Astrocyte (in vitro differentiated cells and primary cell): ENCODE measurements around the gene LEMD1. TPM values are rescaled to one million over a fixed set of nuclear protein-coding genes. Genes with fewer than 3 reads are reported as not detected.

Experiments
- DNase-seq: peaks from one replicate; pipeline ENCODE4 v3.0.0-alpha.2; 2010; ENCODE audit warnings: low read depth
- FAIRE-seq: peaks from 2 replicates; lab custom pipeline; 2011; peaks lifted over from hg19 to GRCh38; lab: Jason Lieb, UNC
- H2AFZ ChIP-seq: 2 replicates; pipeline ENCODE4 v1.6.0; 2012; ENCODE audit warnings: low read depth, low read length, inconsistent platforms
- H3K27ac ChIP-seq: 2 replicates; pipeline ENCODE4 v1.5.1; 2011; ENCODE audit warnings: low read depth, low read length, inconsistent platforms
- H3K27me3 ChIP-seq: 2 replicates; pipeline ENCODE4 v1.6.0; 2011; ENCODE audit warnings: low read length, inconsistent platforms; ENCODE audit not compliant: insufficient read depth
- H3K36me3 ChIP-seq: 2 replicates; pipeline ENCODE4 v1.5.1; 2011; ENCODE audit warnings: low read length, inconsistent platforms; ENCODE audit not compliant: insufficient read depth
- H3K4me1 ChIP-seq: 2 replicates; pipeline ENCODE4 v1.5.1; 2011; ENCODE audit warnings: low read length, inconsistent platforms; ENCODE audit not compliant: insufficient read depth
- H3K4me2 ChIP-seq: 2 replicates; pipeline ENCODE4 v1.6.0; 2012; ENCODE audit warnings: low read length, inconsistent platforms
- H3K4me3 ChIP-seq: 2 replicates; pipeline ENCODE4 v1.5.1; 2011; ENCODE audit warnings: low read depth, mild to moderate bottlenecking, low read length, inconsistent platforms; ENCODE audit not compliant: insufficient read depth
- H3K79me2 ChIP-seq: 2 replicates; pipeline ENCODE4 v1.6.0; 2012; ENCODE audit warnings: mild to moderate bottlenecking, low read length, inconsistent platforms; ENCODE audit not compliant: insufficient read depth
- H3K9ac ChIP-seq: 2 replicates; pipeline ENCODE4 v1.6.0; 2012; ENCODE audit warnings: mild to moderate bottlenecking, low read length, inconsistent platforms
- H3K9me3 ChIP-seq: 2 replicates; pipeline ENCODE4 v1.5.1; 2012; ENCODE audit warnings: low read depth, mild to moderate bottlenecking, low read length, inconsistent platforms; ENCODE audit not compliant: insufficient read depth
- H4K20me1 ChIP-seq: 2 replicates; pipeline ENCODE4 v1.6.0; 2012; ENCODE audit warnings: low read length, inconsistent platforms; ENCODE audit not compliant: insufficient read depth
- H3K27ac Mint-ChIP-seq: one replicate; pipeline ENCODE4 v1.8.0; 2021; ENCODE audit warnings: mild to moderate bottlenecking, mixed read lengths; ENCODE audit not compliant: unreplicated experiment
- H3K27me3 Mint-ChIP-seq: one replicate; pipeline ENCODE4 v1.8.0; 2021; ENCODE audit warnings: low read depth, mixed read lengths; ENCODE audit not compliant: unreplicated experiment
- H3K36me3 Mint-ChIP-seq: one replicate; pipeline ENCODE4 v1.8.0; 2021; ENCODE audit warnings: low read depth, mixed read lengths; ENCODE audit not compliant: unreplicated experiment
- H3K4me1 Mint-ChIP-seq: one replicate; pipeline ENCODE4 v1.8.0; 2021; ENCODE audit warnings: low read depth, mixed read lengths; ENCODE audit not compliant: unreplicated experiment
- H3K4me3 Mint-ChIP-seq: one replicate; pipeline ENCODE4 v1.8.0; 2021; ENCODE audit warnings: mild to moderate bottlenecking, moderate library complexity, mixed read lengths; ENCODE audit not compliant: unreplicated experiment
- H3K9me3 Mint-ChIP-seq: one replicate; pipeline ENCODE4 v1.8.0; 2021; ENCODE audit warnings: mild to moderate bottlenecking, mixed read lengths; ENCODE audit not compliant: unreplicated experiment
- EZH2 ChIP-seq: IDR thresholded peaks from 2 replicates; pipeline ENCODE4 v1.6.1; 2012; ENCODE audit warnings: mild to moderate bottlenecking, low read length, inconsistent platforms; ENCODE audit not compliant: insufficient read depth
- total RNA-seq: library from RNA; stranded (reverse); gene quantifications from 2 replicates; pipeline ENCODE4 v1.2.1, GENCODE V29; 2021
- TF ChIP-seq, protein P1 (sequence below): IDR thresholded peaks from 2 replicates; pipeline ENCODE4 v1.5.1; 2011; ENCODE audit warnings: low read depth, mild to moderate bottlenecking, inconsistent platforms, low read length, moderate library complexity; ENCODE audit not compliant: insufficient read depth

Gene LEMD1
- total RNA-seq, 1 donor from 2014 or later = 3.1 TPM

DNA sequence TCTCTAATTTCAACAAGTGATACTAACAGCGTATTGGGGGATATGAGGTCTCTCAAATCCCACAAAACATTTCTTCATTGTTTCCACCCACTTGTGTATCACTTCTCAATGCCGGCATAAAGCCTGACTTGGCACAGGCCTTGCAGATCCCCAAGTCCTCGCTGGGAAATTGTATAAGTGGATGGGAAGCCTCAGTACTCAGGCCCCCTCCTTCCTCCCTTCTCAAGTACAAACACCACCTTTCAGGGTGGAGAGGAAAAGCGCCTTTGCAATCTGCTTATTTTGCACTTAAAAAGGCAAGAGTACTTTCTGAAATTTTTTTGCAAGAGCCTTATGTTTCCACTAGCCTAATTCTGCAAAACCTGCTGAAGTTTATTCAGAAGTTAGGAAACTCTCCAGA, 39.3 kb downstream of the LEMD1 start:
- no peak overlapping the region for H3K27ac Mint-ChIP-seq
- no peaks in the 10 kb centered on the region for H3K9me3 Mint-ChIP-seq
- no peaks in the 10 kb centered on the region for H3K4me1 ChIP-seq
- H3K36me3 Mint-ChIP-seq = no peaks in the 10 kb centered on the region
- H3K4me2 ChIP-seq = no peak overlapping the region
- H3K4me1 Mint-ChIP-seq = peaks cover 7% of the 10 kb centered on the region
- H3K79me2 ChIP-seq = no peaks in the 10 kb centered on the region
- FAIRE-seq (no peak), DNase-seq (no peak)
- no peaks in the 10 kb centered on the region for H4K20me1 ChIP-seq
- H3K27ac ChIP-seq = no peak overlapping the region
- H3K9ac ChIP-seq = no peak overlapping the region
- H3K27me3 ChIP-seq = no peaks in the 10 kb centered on the region
- no peak overlapping the region for H3K4me3 Mint-ChIP-seq
- no peak overlapping the region for H2AFZ ChIP-seq
- TF ChIP-seq, protein P1, sequence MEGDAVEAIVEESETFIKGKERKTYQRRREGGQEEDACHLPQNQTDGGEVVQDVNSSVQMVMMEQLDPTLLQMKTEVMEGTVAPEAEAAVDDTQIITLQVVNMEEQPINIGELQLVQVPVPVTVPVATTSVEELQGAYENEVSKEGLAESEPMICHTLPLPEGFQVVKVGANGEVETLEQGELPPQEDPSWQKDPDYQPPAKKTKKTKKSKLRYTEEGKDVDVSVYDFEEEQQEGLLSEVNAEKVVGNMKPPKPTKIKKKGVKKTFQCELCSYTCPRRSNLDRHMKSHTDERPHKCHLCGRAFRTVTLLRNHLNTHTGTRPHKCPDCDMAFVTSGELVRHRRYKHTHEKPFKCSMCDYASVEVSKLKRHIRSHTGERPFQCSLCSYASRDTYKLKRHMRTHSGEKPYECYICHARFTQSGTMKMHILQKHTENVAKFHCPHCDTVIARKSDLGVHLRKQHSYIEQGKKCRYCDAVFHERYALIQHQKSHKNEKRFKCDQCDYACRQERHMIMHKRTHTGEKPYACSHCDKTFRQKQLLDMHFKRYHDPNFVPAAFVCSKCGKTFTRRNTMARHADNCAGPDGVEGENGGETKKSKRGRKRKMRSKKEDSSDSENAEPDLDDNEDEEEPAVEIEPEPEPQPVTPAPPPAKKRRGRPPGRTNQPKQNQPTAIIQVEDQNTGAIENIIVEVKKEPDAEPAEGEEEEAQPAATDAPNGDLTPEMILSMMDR = no peak
- TF ChIP-seq EZH2 = no peak
- H3K4me3 ChIP-seq = no peak overlapping the region
- H3K27me3 Mint-ChIP-seq = no peaks in the 10 kb centered on the region
- no peaks in the 10 kb centered on the region for H3K9me3 ChIP-seq
- H3K36me3 ChIP-seq = no peaks in the 10 kb centered on the region

DNA sequence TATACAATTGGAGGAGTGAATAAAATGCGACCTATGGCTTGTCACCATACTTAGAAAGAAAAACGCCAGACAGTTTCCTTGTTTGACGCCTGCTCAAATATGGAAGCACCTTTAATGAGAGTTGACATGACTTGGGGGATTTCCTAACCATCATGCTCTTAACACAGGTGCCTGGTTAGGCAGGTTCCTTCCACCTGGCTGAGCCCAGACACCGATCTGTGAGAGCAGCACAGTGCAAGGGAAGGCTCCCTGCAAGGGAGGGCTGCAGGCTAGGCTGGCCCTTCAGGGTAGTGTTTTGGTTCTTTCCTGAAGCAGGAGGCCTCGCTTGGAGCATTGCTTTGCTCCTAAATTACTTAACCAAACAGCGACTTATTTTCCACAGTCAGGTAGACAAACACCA, 40.6 kb downstream of the LEMD1 start:
- H3K9me3 ChIP-seq = no peaks in the 10 kb centered on the region
- no peak for TF ChIP-seq EZH2
- TF ChIP-seq, protein P1 = no peak

GRCh38 chr1:205380882-205381281, 41.0 kb downstream of the LEMD1 start:
- Mint-ChIP-seq H3K36me3 (no peaks in the 10 kb centered on the region), H3K27me3 (no peaks in the 10 kb centered on the region), H3K9me3 (no peaks in the 10 kb centered on the region), H3K4me3 (no peak overlapping the region), H3K27ac (no peak overlapping the region), H3K4me1 (peaks cover 20% of the 10 kb centered on the region)
- H3K36me3 ChIP-seq = no peaks in the 10 kb centered on the region
- no peak overlapping the region for H3K27ac ChIP-seq
- H3K9ac ChIP-seq = no peak overlapping the region
- H3K4me2 ChIP-seq = no peak overlapping the region
- peaks cover 10% of the 10 kb centered on the region for H3K4me1 ChIP-seq
- H4K20me1 ChIP-seq = no peaks in the 10 kb centered on the region
- H3K79me2 ChIP-seq = no peaks in the 10 kb centered on the region
- H3K9me3 ChIP-seq = no peaks in the 10 kb centered on the region
- TF ChIP-seq EZH2 = no peak
- TF ChIP-seq, protein P1 = no peak
- FAIRE-seq = no peak
- H2AFZ ChIP-seq = no peak overlapping the region
- H3K27me3 ChIP-seq = no peaks in the 10 kb centered on the region
- no peak overlapping the region for H3K4me3 ChIP-seq
- DNase-seq = no peak

More for the DNA sequence above, 40.6 kb downstream of the LEMD1 start:
- no peaks in the 10 kb centered on the region for H3K27me3 Mint-ChIP-seq
- Histone ChIP-seq H3K4me2 (no peak overlapping the region), H2AFZ (no peak overlapping the region), H3K4me1 (peaks cover 6% of the 10 kb centered on the region), H3K79me2 (no peaks in the 10 kb centered on the region), H3K9ac (no peak overlapping the region), H4K20me1 (no peaks in the 10 kb centered on the region), H3K27ac (no peak overlapping the region), H3K4me3 (no peak overlapping the region), H3K36me3 (no peaks in the 10 kb centered on the region), H3K27me3 (no peaks in the 10 kb centered on the region)
- peaks cover 16% of the 10 kb centered on the region for H3K4me1 Mint-ChIP-seq
- no peaks in the 10 kb centered on the region for H3K36me3 Mint-ChIP-seq
- no peaks in the 10 kb centered on the region for H3K9me3 Mint-ChIP-seq
- H3K27ac Mint-ChIP-seq = no peak overlapping the region
- H3K4me3 Mint-ChIP-seq = no peak overlapping the region
- DNase-seq = no peak
- no peak for FAIRE-seq
